Ureter (tissue), 1 donor: Measurements from ENCODE around the gene CCNB1. TPM values are rescaled to one million over a fixed set of nuclear protein-coding genes. Genes with fewer than 3 reads are reported as not detected.
A peak's percentile ranks its signal among the peaks of the same experiment; 100 is the strongest.
"Not testable (repeated sequence)": the region's sequence is repeated elsewhere in the genome, so short reads cannot be mapped to it uniquely, and the experiment has no call there.

Source experiments
- DNase-seq: peaks from one replicate; pipeline ENCODE4 v3.0.0-alpha.2; 2020; ENCODE audit warnings: low spot score
- total RNA-seq: library from RNA; stranded (reverse); gene quantifications from one replicate; pipeline ENCODE4 v1.2.4, GENCODE V29; 2023
- donor health status: DM: yes; HTN: yes; CAD: no.

CCNB1 gene
- total RNA-seq, 1 donor from 2014 or later: 5.3 TPM

GRCh38 chr5:69184621-69185020 lies 17.7 kb downstream of the CCNB1 start:
- no peak for DNase-seq

GRCh38 chr5:69187342-69187741 lies 20.4 kb downstream of the CCNB1 start:
- no peak for DNase-seq

GRCh38 chr5:69188811-69189161 lies 21.8 kb downstream of the CCNB1 start:
- DNase-seq: no peak

- peak; percentile 92 for DNase-seq
Observed at GRCh38 chr5:69189162-69190086, 22.5 kb downstream of the CCNB1 start, which contains the start of gene CENPH. TSS of gene CENPH (plus strand) at chr5:69189583. CDS start at chr5:69189635, 52 bp downstream.

GRCh38 chr5:69202497-69202896 lies 35.5 kb downstream of the CCNB1 start:
- DNase-seq: no peak

- no peak for DNase-seq
Observed at GRCh38 chr5:69206528-69207190, 39.7 kb downstream of the CCNB1 start.

- DNase-seq: no peak
Observed at GRCh38 chr5:69209602-69210001, 42.7 kb downstream of the CCNB1 start.

- no peak for DNase-seq
Observed at GRCh38 chr5:69211200-69211599, 44.2 kb downstream of the CCNB1 start.

GRCh38 chr5:69212022-69212421 lies 45.1 kb downstream of the CCNB1 start:
- no peak for DNase-seq

GRCh38 chr5:69213513-69214215 lies 46.7 kb downstream of the CCNB1 start:
- DNase-seq: no peak

- DNase-seq: no peak
Observed at GRCh38 chr5:69217151-69217511, 50.2 kb downstream of the CCNB1 start.

GRCh38 chr5:69217548-69218526 lies 50.9 kb downstream of the CCNB1 start:
- peak; percentile 97 for DNase-seq

GRCh38 chr5:69219939-69220338 lies 53.0 kb downstream of the CCNB1 start:
- DNase-seq: no peak

- DNase-seq: not testable (repeated sequence)
Observed at GRCh38 chr5:69220371-69220770, 53.4 kb downstream of the CCNB1 start.

GRCh38 chr5:69220833-69221232 lies 53.9 kb downstream of the CCNB1 start:
- not testable (repeated sequence) for DNase-seq

GRCh38 chr5:69224520-69224919 lies 57.6 kb downstream of the CCNB1 start:
- DNase-seq: no peak

GRCh38 chr5:69225860-69226259 lies 58.9 kb downstream of the CCNB1 start:
- no peak for DNase-seq
